ENCODE results near the gene OR8H1. TPM values are rescaled to one million over a fixed set of nuclear protein-coding genes. Genes with fewer than 3 reads are reported as not detected.

OR8H1 gene
- total and polyA plus RNA-seq, 2 of the 13 experiments (the other 11 are each of a cell fraction or from before 2014, with no cell fraction given): not detected

DNA sequence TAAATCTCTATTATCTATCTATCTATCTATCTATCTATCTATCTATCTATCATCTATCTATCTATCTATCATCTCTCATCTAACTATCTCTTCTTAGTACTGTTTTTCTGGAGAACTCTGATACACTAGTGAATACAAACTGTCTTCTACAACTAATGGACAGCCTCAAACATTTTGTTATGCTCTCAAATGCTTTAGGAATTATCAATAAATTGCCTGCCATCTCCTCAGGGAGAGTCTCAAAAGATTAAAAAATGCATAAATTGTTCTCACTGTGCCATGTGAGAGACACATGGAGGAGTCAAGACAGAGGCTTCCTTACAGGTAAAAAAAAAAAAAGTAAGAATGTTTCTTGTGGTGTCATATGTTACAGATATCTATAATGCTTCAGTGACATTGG lies 22.8 kb upstream of the OR8H1 start, which contains the start of gene OR8K3 (continued):
- TF ChIP-seq REL (CRISPR knock-in tag; conservative IDR thresholded peaks at IDR 0.05): no peak
- no peak for TF ChIP-seq ZNF180 (CRISPR knock-in tag; IDR thresholded peaks at IDR 0.05; ENCODE audit: borderline replicate concordance, low read depth)
- TF ChIP-seq NR2F1 (CRISPR knock-in tag; IDR thresholded peaks at IDR 0.05): no peak

- intact Hi-C loops (cut with micrococcal nuclease; ENCODE audit: unreplicated experiment): no loop called here
- Histone ChIP-seq H3K4me1 (ENCODE audit: insufficient read depth, low read length) (no peaks in the 10 kb centered on the region), H3K27me3 (ENCODE audit: control insufficient read depth in 1 of 2, insufficient read depth in 2 of 2, low read length in 2 of 2) (no peaks in the 10 kb centered on the region; a peak in 1 of 5 replicates), H3K79me2 (ENCODE audit: insufficient read depth, low read length) (no peaks in the 10 kb centered on the region), H3K4me2 (ENCODE audit: low read depth, low read length) (no peak overlapping the region), H3K27ac (ENCODE audit: extremely low read length, insufficient read depth, low read length) (no peak overlapping the region), H3K9me3 (ENCODE audit: low read length) (peaks cover 82% of the 10 kb centered on the region), H3K9ac (ENCODE audit: insufficient read depth, low read depth, low read length) (no peak overlapping the region), H2AFZ (ENCODE audit: low read length) (no peak overlapping the region), H4K20me1 (ENCODE audit: insufficient read depth, low read length) (no peaks in the 10 kb centered on the region), H3K4me3 (replicated peaks in 1 of 3; ENCODE audit: insufficient read depth in 1 of 3, low read depth in 2 of 3, low read length in 3 of 3) (no peak overlapping the region), H3K36me3 (replicated peaks in 1 of 2; ENCODE audit: control insufficient read depth in 1 of 2, insufficient read depth in 2 of 2, low read length in 2 of 2) (no peaks in the 10 kb centered on the region)
- ChIA-PET POLR2A (no interaction called here), CTCF (ENCODE audit: low intra/inter-chr PET ratio, low total read pairs) (no interaction called here)
- DNase-seq (ENCODE audit: low spot score): no peak
- ATAC-seq: no peak
- BruUV-seq (replicated peaks): no TSS peak
- in situ Hi-C loops (cut with HindIII; ENCODE audit: extremely low pct_ligation_motif_present, low pct_unique_long_range_greater_than_20kb): no loop called here
- no peak for FAIRE-seq
- no peak for TF ChIP-seq ZKSCAN5 (CRISPR knock-in tag; IDR thresholded peaks at IDR 0.05)
- no peak for TF ChIP-seq ATF7-NPFF (CRISPR knock-in tag; IDR thresholded peaks at IDR 0.05; ENCODE audit: low read depth)
- TF ChIP-seq HNRNPL (IDR thresholded peaks at IDR 0.05; ENCODE audit: low read depth, low read length): no peak
- TF ChIP-seq GPN1 (CRISPR knock-in tag; IDR thresholded peaks at IDR 0.05; ENCODE audit: borderline replicate concordance): no peak
- no peak for TF ChIP-seq ZNF670 (CRISPR knock-in tag; IDR thresholded peaks at IDR 0.05; ENCODE audit: borderline replicate concordance)
- 5% methylated on average over 2 of the region's 3 CpGs for WGBS (ENCODE audit: low lambda C conversion rate)
Observed at GRCh38 chr11:56307836-56308235, 15.8 kb upstream of the OR8H1 start.

DNA sequence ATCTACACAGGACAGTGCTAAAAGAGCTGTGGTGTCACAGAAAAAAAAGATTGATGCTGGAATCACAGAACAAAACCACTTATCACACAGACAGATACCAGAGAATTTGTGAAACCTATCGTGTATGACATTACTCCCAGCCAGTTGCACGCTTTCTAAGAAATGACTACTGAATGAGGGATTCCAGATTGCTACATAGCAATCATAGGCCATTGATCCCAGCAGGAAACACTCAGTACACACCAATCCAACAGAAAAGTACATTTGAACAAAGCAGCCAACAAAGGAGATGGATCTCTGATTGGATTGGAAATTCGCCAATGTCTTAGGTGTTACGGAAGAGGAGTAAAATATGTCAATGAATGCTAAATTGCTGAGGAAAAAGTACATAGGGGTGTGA lies 4.8 kb upstream of the OR8H1 start:
- in situ Hi-C loops (cut with HindIII; ENCODE audit: extremely low pct_ligation_motif_present, low pct_unique_long_range_greater_than_20kb) (no loop called here), intact Hi-C loops (cut with micrococcal nuclease; ENCODE audit: unreplicated experiment) (no loop called here)
- ATAC-seq (no peak), FAIRE-seq (no peak), DNase-seq (ENCODE audit: low spot score) (no peak)
- Histone ChIP-seq H3K9me3 (ENCODE audit: low read length) (peaks cover 7% of the 10 kb centered on the region; the same call in 1 of the 2 replicates), H4K20me1 (ENCODE audit: insufficient read depth, low read length) (no peaks in the 10 kb centered on the region), H3K36me3 (replicated peaks in 1 of 2; ENCODE audit: control insufficient read depth in 1 of 2, insufficient read depth in 2 of 2, low read length in 2 of 2) (no peaks in the 10 kb centered on the region), H3K4me1 (ENCODE audit: insufficient read depth, low read length) (no peaks in the 10 kb centered on the region), H3K27me3 (ENCODE audit: control insufficient read depth in 1 of 2, insufficient read depth in 2 of 2, low read length in 2 of 2) (no peaks in the 10 kb centered on the region), H3K4me3 (replicated peaks in 1 of 3; ENCODE audit: insufficient read depth in 1 of 3, low read depth in 2 of 3, low read length in 3 of 3) (no peak overlapping the region), H3K79me2 (ENCODE audit: insufficient read depth, low read length) (no peaks in the 10 kb centered on the region), H3K4me2 (ENCODE audit: low read depth, low read length) (no peak overlapping the region), H3K9ac (ENCODE audit: insufficient read depth, low read depth, low read length) (no peak overlapping the region), H3K27ac (ENCODE audit: extremely low read length, insufficient read depth, low read length) (no peak overlapping the region), H2AFZ (ENCODE audit: low read length) (no peak overlapping the region)
- WGBS (ENCODE audit: low lambda C conversion rate): 12% methylated on average over 4 of the region's 4 CpGs
- CTCF ChIA-PET (ENCODE audit: low intra/inter-chr PET ratio, low total read pairs): no interaction called here
- BruUV-seq (replicated peaks): no TSS peak
- POLR2A ChIA-PET: no interaction called here
- TF ChIP-seq PAWR (CRISPR knock-in tag; IDR thresholded peaks at IDR 0.05; ENCODE audit: borderline replicate concordance) (no peak), ZNF569 (CRISPR knock-in tag; IDR thresholded peaks at IDR 0.05; ENCODE audit: borderline replicate concordance) (no peak), ZBTB26 (CRISPR knock-in tag; IDR thresholded peaks at IDR 0.05; ENCODE audit: borderline replicate concordance) (no peak), NR2F6 (IDR thresholded peaks at IDR 0.05) (no peak), NR2F6 (CRISPR knock-in tag; IDR thresholded peaks at IDR 0.05) (no peak), NR2F2 (IDR thresholded peaks at IDR 0.05; ENCODE audit: borderline replicate concordance, low read depth) (no peak), SRSF9 (IDR thresholded peaks at IDR 0.05; ENCODE audit: borderline replicate concordance, insufficient read depth, low read depth, low read length, poor library complexity, severe bottlenecking) (no peak), NFATC3 (CRISPR knock-in tag; IDR thresholded peaks at IDR 0.05) (no peak), POGZ (CRISPR knock-in tag; IDR thresholded peaks at IDR 0.05) (no peak), ZC3H4 (CRISPR knock-in tag; IDR thresholded peaks at IDR 0.05; ENCODE audit: borderline replicate concordance) (no peak), ZNF768 (CRISPR knock-in tag; IDR thresholded peaks at IDR 0.05) (no peak), ZNF7 (CRISPR knock-in tag; IDR thresholded peaks at IDR 0.05) (no peak)

Measured in HepG2 (cell line).